Activated B cell treated with CpG ODN at 0.5 μM for 24 hours (primary cell): ENCODE data around the gene NHERF2. TPM values are rescaled to one million over a fixed set of nuclear protein-coding genes. Genes with fewer than 3 reads are reported as not detected.
A peak's percentile ranks its signal among the peaks of the same experiment; 100 is the strongest.

Experiments used
- ATAC-seq: fragments of 200-7000 bp; cut with Tn5 transposase; one replicate; pipeline ENCODE4 v1.10.0; 2021; ENCODE audit warnings: low read depth, mild to moderate bottlenecking, moderate library complexity
- CTCF ChIA-PET: fragments of 350-600 bp; sonication (Branson Sonifier 250); formaldehyde crosslinking; loops from one replicate; lab custom pipeline; 2021; ENCODE audit warnings: antibody characterized with exemption; lab: Charles Lee
- POLR2A ChIA-PET: fragments of 350-600 bp; sonication (Branson Sonifier 250); formaldehyde crosslinking; loops from one replicate; lab custom pipeline; 2021; ENCODE audit warnings: antibody characterized with exemption; lab: Charles Lee
- DNase-seq: peaks from one replicate; pipeline ENCODE4 v3.0.0; 2022
- H3K27ac Mint-ChIP-seq: one replicate; pipeline ENCODE4 v1.8.0; 2020; ENCODE audit warnings: mixed read lengths
- H3K27me3 Mint-ChIP-seq: one replicate; pipeline ENCODE4 v1.8.0; 2021; ENCODE audit warnings: mixed read lengths
- H3K36me3 Mint-ChIP-seq: one replicate; pipeline ENCODE4 v1.8.0; 2021; ENCODE audit warnings: low read depth, mixed read lengths
- H3K4me1 Mint-ChIP-seq: one replicate; pipeline ENCODE4 v1.8.0; 2021; ENCODE audit warnings: mixed read lengths
- H3K4me3 Mint-ChIP-seq: one replicate; pipeline ENCODE4 v1.8.0; 2020; ENCODE audit warnings: mild to moderate bottlenecking, mixed read lengths
- H3K9me3 Mint-ChIP-seq: one replicate; pipeline ENCODE4 v1.8.0; 2020; ENCODE audit warnings: mixed read lengths
- CTCF ChIP-seq: fragments of 200-600 bp; IDR thresholded peaks from one replicate; pipeline ENCODE4 v1.8.0; 2022; ENCODE audit warnings: antibody characterized with exemption, mild to moderate bottlenecking
- intact Hi-C: fragments of 100-400 bp; cut with micrococcal nuclease; formaldehyde crosslinking; loops from one replicate; pipeline ENCODE4 v1.15.1; 2024
- total RNA-seq: library from RNA; stranded (reverse); gene quantifications from 2 replicates; pipeline ENCODE4 v1.2.3, GENCODE V29; 2022

Gene NHERF2
- total RNA-seq, 1 donor from 2014 or later: 0.93 TPM

- ATAC-seq (no peak), DNase-seq (no peak)
- no peak for TF ChIP-seq CTCF
- H3K4me1 Mint-ChIP-seq: peaks cover 23% of the 10 kb centered on the region
- ChIA-PET CTCF (interaction anchor here (1.2 kb wide), 1 partner anchor 11 kb away, joined by 3 read pairs; no protein-coding TSS in a partner anchor), POLR2A (interaction anchor here (0.6 to 21.9 kb wide), 7 partner anchors 9 to 371 kb away, joined by 3 to 351 read pairs (median 9); partner anchors contain the start of genes MSRB1, NDUFB10, RNF151 and RPS2)
- H3K4me3 Mint-ChIP-seq: no peak overlapping the region
- H3K27me3 Mint-ChIP-seq: peaks cover 14% of the 10 kb centered on the region
- H3K36me3 Mint-ChIP-seq: peaks cover 24% of the 10 kb centered on the region
- H3K9me3 Mint-ChIP-seq: no peaks in the 10 kb centered on the region
- intact Hi-C loops: no loop called here
- H3K27ac Mint-ChIP-seq: no peak overlapping the region
Measured at GRCh38 chr16:1982013-1982433, 44.7 kb upstream of the NHERF2 start.

- H3K27me3 Mint-ChIP-seq: peaks cover 14% of the 10 kb centered on the region
- peak overlapping the region; percentile 83 for H3K4me3 Mint-ChIP-seq
- intact Hi-C loops: no loop called here
- no peak for DNase-seq
- H3K9me3 Mint-ChIP-seq: no peaks in the 10 kb centered on the region
- H3K36me3 Mint-ChIP-seq: peaks cover 20% of the 10 kb centered on the region
- H3K4me1 Mint-ChIP-seq: peaks cover 23% of the 10 kb centered on the region
- POLR2A ChIA-PET: interaction anchor here (1.2 to 21.9 kb wide), 7 partner anchors 9 to 172 kb away, joined by 3 to 351 read pairs (median 11); partner anchors contain the start of genes NDUFB10, RNF151, RPS2 and TBL3
- CTCF ChIA-PET: no interaction called here
- TF ChIP-seq CTCF: no peak
- peak overlapping the region; percentile 24 for H3K27ac Mint-ChIP-seq
- ATAC-seq: no peak
Measured at GRCh38 chr16:1982991-1983543, 43.6 kb upstream of the NHERF2 start.

GRCh38 chr16:1983544-1984346, 43.0 kb upstream of the NHERF2 start, which contains the start of gene GFER:
GFER (plus strand) TSS chr16:1984193; CDS start chr16:1984219, 26 bp downstream.
- ChIA-PET POLR2A (interaction anchor here (0.6 to 21.9 kb wide), 8 partner anchors 8 to 657 kb away, joined by 3 to 351 read pairs (median 6); partner anchors contain the start of genes NDUFB10, RNF151, RPS2 and TBL3), CTCF (interaction anchor here (0.8 to 1.2 kb wide), 2 partner anchors 20 to 156 kb away, joined by 3 to 6 read pairs; no protein-coding TSS in a partner anchor)
- Mint-ChIP-seq H3K27me3 (peaks cover 14% of the 10 kb centered on the region), H3K36me3 (peaks cover 16% of the 10 kb centered on the region), H3K4me1 (peaks cover 27% of the 10 kb centered on the region), H3K9me3 (no peaks in the 10 kb centered on the region), H3K4me3 (peak within 1 kb of the TSS; percentile 83), H3K27ac (peak within 1 kb of the TSS; percentile 35)
- ATAC-seq (peak; percentile 92), DNase-seq (peak; percentile 80)
- TF ChIP-seq CTCF: no peak
- intact Hi-C loops: loop anchor here (1.0 kb wide), 3 partner anchors 9 to 19 kb away; partner anchors contain the start of gene RPS2

- ChIA-PET CTCF (interaction anchor here (0.8 to 1.2 kb wide), 2 partner anchors 19 to 156 kb away, joined by 3 to 6 read pairs; no protein-coding TSS in a partner anchor), POLR2A (interaction anchor here (0.6 to 21.9 kb wide), 9 partner anchors 7 to 658 kb away, joined by 3 to 351 read pairs (median 5); partner anchors contain the start of genes NDUFB10, RNF151, RPS2 and TBL3)
- peak overlapping the region; percentile 76 for H3K4me3 Mint-ChIP-seq
- H3K27me3 Mint-ChIP-seq: peaks cover 14% of the 10 kb centered on the region
- no peaks in the 10 kb centered on the region for H3K9me3 Mint-ChIP-seq
- H3K36me3 Mint-ChIP-seq: peaks cover 16% of the 10 kb centered on the region
- DNase-seq (no peak), ATAC-seq (peak; percentile 10)
- intact Hi-C loops: loop anchor here (1.0 kb wide), 3 partner anchors 8 to 20 kb away; partner anchors contain the start of gene RPS2
- peak overlapping the region; percentile 35 for H3K27ac Mint-ChIP-seq
- no peak for TF ChIP-seq CTCF
- H3K4me1 Mint-ChIP-seq: peaks cover 30% of the 10 kb centered on the region
Measured at GRCh38 chr16:1984347-1985225, 42.1 kb upstream of the NHERF2 start.
